Measurements from ENCODE around the gene ZNF343.

Gene ZNF343

GRCh38 chr20:2470423-2471193, 38.1 kb downstream of the ZNF343 start, which contains the start of gene SNRPB:
SNRPB (minus strand) TSS chr20:2470789; CDS start chr20:2470690, 99 bp downstream.
- DNase-seq (ENCODE audit: low read depth), result peak; percentile 97

DNA sequence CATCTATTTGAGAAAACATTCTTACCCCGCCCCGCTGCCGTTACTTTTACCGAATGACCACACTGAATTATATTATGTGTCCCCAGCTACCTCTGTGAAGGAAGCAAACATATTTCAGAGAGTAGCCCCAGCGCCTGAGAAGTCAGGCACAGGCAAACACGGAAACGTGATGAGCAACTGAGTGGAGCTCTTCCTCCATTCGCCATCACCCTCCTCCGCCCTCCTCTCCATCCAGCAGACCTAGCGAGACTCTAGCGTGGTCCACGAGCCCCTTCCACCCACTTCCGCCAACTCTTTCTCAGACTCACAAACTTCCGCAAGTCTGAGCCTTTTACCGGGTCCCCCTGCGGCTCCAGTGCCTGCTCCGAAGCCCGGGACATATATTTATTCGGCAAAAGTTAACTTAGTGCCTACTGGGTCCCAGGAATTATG, 38.7 kb downstream of the ZNF343 start:
- no peak for DNase-seq (ENCODE audit: low read depth)

DNA sequence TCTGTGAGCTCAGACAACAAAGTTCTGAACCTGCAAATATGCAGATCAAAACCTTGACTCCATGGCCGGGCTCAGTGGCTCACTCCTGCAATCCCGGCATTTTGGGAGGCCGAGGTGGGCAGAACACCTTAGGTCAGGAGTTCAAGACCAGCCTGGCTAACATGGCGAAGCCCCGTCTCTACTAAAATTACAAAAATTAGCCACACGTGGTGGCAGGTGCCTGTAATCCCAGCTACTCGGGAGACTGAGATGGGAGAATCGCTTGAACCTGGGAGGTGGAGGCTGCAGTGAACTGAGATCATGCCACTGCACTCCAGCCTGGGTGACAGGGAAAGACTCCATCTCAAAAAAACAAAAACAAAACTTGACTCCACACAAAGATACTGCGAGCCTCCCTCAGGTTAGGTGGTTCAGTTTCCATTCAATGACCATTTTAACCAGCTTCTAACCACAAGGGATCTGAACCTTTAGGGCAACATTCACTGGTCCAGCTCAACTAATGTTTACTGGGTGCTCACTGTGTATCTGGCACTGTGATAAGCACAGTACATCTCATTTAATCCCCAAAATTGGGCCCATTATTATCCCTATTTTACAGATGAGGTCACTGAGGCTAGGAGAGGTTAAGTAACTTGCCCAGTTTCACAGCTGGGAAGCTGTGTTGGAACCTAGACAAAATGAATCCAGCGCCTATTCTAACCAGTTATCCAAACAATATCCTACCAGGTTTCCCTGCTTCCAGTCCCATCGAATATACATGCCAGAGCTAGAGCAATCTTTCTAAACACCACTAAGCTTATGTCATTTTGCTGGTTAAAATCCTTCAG, 39.9 kb downstream of the ZNF343 start:
- DNase-seq (ENCODE audit: low read depth), result no peak

- DNase-seq (ENCODE audit: low read depth), result no peak
These were observed 41.3 kb downstream of the ZNF343 start for GRCh38 chr20:2467412-2467811.

GRCh38 chr20:2465100-2465499, 43.6 kb downstream of the ZNF343 start:
- no peak for DNase-seq (ENCODE audit: low read depth)

- no peak for DNase-seq (ENCODE audit: low read depth)
These were observed 44.9 kb downstream of the ZNF343 start for GRCh38 chr20:2463616-2464365.

- DNase-seq (ENCODE audit: low read depth), result no peak
These were observed 46.2 kb downstream of the ZNF343 start for GRCh38 chr20:2462484-2462883.

- no peak for DNase-seq (ENCODE audit: low read depth)
These were observed 47.8 kb downstream of the ZNF343 start for GRCh38 chr20:2460752-2461424.

GRCh38 chr20:2459981-2460751, 48.5 kb downstream of the ZNF343 start:
- no peak for DNase-seq (ENCODE audit: low read depth)

DNA sequence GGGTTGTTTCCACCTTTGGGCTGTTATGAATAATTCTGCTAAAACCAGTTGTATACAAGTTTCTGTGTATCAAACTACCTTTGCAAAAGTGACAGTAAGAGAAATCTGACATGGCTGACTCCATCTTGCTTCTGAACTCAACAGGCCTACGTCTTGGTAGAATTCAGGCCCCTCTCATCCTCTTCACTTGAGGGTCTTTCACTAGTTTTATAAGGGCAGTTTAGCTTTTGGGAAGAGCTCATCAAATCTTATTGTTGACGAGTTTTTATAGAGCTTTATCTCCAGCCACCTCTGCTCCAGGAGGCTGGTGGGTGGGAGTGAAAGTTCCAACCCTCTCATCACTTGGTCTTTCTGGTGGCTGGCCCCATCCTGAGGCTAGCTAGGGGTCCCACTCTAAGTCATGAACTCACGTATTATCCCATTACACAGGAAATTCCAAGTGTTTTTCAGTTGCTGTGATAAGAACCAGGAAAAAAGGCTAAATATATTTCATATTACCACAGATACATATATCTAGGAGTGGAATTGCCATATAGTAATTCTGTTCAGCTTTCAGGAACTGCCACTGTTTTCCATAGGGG, 49.7 kb downstream of the ZNF343 start:
- DNase-seq (ENCODE audit: low read depth), result no peak

- no peak for DNase-seq (ENCODE audit: low read depth)
These were observed 52.8 kb downstream of the ZNF343 start for GRCh38 chr20:2455771-2456497.

- DNase-seq (ENCODE audit: low read depth), result no peak
These were observed 54.9 kb downstream of the ZNF343 start for GRCh38 chr20:2453792-2454191.

DNA sequence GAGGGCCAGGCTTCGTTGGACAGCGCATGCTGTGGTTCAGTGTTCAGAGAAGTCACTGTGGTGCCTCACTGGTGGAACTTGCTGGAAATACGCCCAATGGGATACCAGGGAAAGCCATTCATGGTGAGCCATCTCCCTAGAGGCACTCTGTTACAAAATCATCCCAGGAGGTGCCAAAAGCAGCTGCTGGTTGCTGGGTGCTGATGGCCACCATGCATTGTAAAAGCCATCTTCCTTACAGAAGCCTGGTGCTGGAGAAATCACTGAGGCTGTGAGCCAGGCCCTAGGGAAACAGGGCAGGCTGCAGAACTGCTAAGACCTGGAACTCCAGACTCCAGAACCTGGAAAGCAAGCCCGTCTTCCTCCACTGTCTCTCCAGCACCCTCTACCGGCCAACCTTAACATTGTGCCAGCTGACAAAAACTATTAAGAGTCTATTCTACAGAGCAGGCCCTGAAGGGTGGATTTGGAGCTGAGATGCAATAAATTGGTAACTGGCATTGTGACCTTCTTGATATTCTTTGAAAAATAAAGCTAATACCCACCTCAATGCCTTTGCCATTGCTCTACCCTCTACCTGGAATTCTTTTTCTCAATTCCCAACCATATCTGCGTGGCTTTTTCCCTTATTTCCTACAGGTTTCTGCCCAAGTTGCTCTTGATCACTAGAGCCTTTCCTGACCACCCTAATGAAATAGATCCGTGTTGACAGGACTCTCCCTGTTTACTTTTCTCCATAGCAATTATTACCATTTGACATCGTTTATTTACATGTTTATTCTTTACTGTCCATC, 56.6 kb downstream of the ZNF343 start:
- DNase-seq (ENCODE audit: low read depth), result no peak

DNA sequence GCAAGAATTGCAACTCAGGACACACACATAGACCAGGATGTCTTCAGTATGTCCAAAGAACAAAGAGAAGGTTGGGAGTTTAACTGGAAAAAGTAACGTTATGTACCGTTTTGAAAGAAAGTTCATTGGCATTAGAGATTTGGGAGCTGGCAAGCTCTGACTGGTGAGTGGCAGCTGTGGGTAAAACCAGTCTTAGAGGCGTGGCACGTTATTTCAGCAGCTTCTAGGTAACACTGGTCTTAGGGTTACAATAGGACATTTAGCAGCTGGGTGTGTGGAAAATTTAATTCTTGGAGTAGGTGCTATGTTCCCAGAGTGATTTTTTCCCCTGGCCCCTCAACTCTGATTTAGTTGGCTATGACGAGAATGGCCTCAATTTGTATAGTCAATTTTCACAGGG, 57.3 kb downstream of the ZNF343 start:
- no peak for DNase-seq (ENCODE audit: low read depth)

DNA sequence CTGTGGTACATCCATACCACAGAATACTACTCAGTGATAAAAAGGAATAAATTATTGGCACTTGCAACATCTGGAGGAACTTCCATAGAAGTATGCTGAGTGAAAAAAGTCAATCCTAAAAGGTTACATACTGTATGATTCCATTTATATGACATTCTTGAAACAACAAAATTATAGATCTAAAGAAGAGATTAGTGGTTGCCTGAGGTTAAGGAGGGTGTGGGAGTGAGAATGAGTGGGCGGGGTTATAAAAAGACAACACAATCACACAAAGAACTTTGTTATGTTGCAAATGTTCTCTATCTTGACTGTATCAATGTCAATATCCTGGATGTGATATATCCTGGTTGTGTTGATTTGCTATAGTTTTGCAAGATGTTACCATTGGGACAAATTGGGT, 59.3 kb downstream of the ZNF343 start:
- no peak for DNase-seq (ENCODE audit: low read depth)

GRCh38 chr20:2446845-2447244, 61.9 kb downstream of the ZNF343 start:
- DNase-seq (ENCODE audit: low read depth), result no peak
